HCT116 (cell line): ENCODE measurements around the gene ALOX5AP. TPM values are rescaled to one million over a fixed set of nuclear protein-coding genes. Genes with fewer than 3 reads are reported as not detected.
A peak's percentile ranks its signal among the peaks of the same experiment; 100 is the strongest.

ENCODE experiments used
- ATAC-seq: fragments of 200-7000 bp; cut with Tn5 transposase; 2 replicates; pipeline ENCODE4 v1.9.1; 2020; ENCODE audit warnings: mild to moderate bottlenecking, moderate library complexity
- BruUV-seq: library from RNA; stranded (reverse); fragments of 400-500 nt; replicated peaks from 2 replicates; lab custom pipeline; 2021; lab: Mats Ljungman, UMichigan
- CTCF ChIA-PET: fragments of 300-600 bp; sonication (Branson Sonifier 250); formaldehyde crosslinking; loops from one replicate; lab custom pipeline; 2021; ENCODE audit warnings: antibody characterized with exemption; lab: Charles Lee
- POLR2A ChIA-PET: fragments of 300-600, 350-600 bp; sonication (Branson Sonifier 250); formaldehyde crosslinking; loops from one replicate; lab custom pipeline; 2021; ENCODE audit warnings: antibody characterized with exemption; lab: Charles Lee
- RAD21 ChIA-PET, 2 experiments: fragments of 300-600 bp; sonication (Branson Sonifier 250); formaldehyde crosslinking; loops; one replicate each; lab custom pipeline; 2023; ENCODE audit warnings: low total read pairs in 2 of 2; ENCODE audit not compliant: uncharacterized antibody in 2 of 2, unreplicated experiment in 2 of 2, low non-redundant PET in 1 of 2; lab: Charles Lee
- DNase-seq: peaks from one replicate; pipeline ENCODE4 v3.0.0-alpha.2; 2010; ENCODE audit warnings: low read depth, low spot score
- H2AFZ ChIP-seq: fragments of 200-600 bp; shearing (Covaris generic), sonication (generic); 2 replicates; pipeline ENCODE4 v1.6.1; 2017; ENCODE audit warnings: low read depth, mixed run types, mixed read lengths, antibody characterized with exemption, low read length; ENCODE audit not compliant: poor library complexity, severe bottlenecking
- H3K27ac ChIP-seq: 2 replicates; pipeline ENCODE4 v1.5.1; 2012; ENCODE audit warnings: low read depth, low read length
- H3K27me3 ChIP-seq: fragments of 200-600 bp; sonication (generic); 2 replicates; pipeline ENCODE4 v1.6.1; 2016; ENCODE audit warnings: mixed run types, low read length, mixed read lengths; ENCODE audit not compliant: insufficient read depth
- H3K36me3 ChIP-seq, 2 experiments: fragments of 200-500 bp in 1 of 2; fragments of 200-600 bp in 1 of 2; sonication (Bioruptor generic) in 1 of 2; sonication (generic) in 1 of 2; 2 replicates each; pipeline versions ENCODE4 v1.5.1 to v1.6.1; 2014 to 2016; ENCODE audit warnings: low read length in 2 of 2, inconsistent platforms in 1 of 2, mixed read lengths in 1 of 2, mixed run types in 1 of 2; ENCODE audit not compliant: insufficient read depth in 2 of 2, control insufficient read depth in 1 of 2
- H3K4me1 ChIP-seq, 2 experiments: fragments of 200-600 bp in 1 of 2; sonication (generic) in 1 of 2; 2 replicates each; pipeline versions ENCODE4 v1.5.1 to v1.6.1; 2012 to 2017; ENCODE audit warnings: low read length in 2 of 2, inconsistent platforms in 1 of 2, mild to moderate bottlenecking in 1 of 2, mixed read lengths in 1 of 2, mixed run types in 1 of 2, moderate library complexity in 1 of 2; ENCODE audit not compliant: insufficient read depth in 2 of 2, control insufficient read depth in 1 of 2
- H3K4me2 ChIP-seq: fragments of 200-600 bp; sonication (generic); 2 replicates; pipeline ENCODE4 v1.6.1; 2017; ENCODE audit warnings: mixed run types, low read length, mixed read lengths
- H3K4me3 ChIP-seq, 2 experiments: fragments of 200-600 bp in 1 of 2; sonication (generic) in 1 of 2; replicated peaks in 1 of 2; 2 replicates each; pipeline ENCODE4 v1.5.1; 2011 to 2016; ENCODE audit warnings: low read length in 2 of 2, control low read depth in 1 of 2, low read depth in 1 of 2, mild to moderate bottlenecking in 1 of 2, mixed read lengths in 1 of 2, mixed run types in 1 of 2
- H3K79me2 ChIP-seq: fragments of 200-600 bp; sonication (generic); 2 replicates; pipeline ENCODE4 v1.6.1; 2017; ENCODE audit warnings: mild to moderate bottlenecking, mixed run types, low read length, moderate library complexity, mixed read lengths; ENCODE audit not compliant: insufficient read depth
- H3K9ac ChIP-seq: fragments of 200-600 bp; sonication (generic); 2 replicates; pipeline ENCODE4 v1.6.1; 2016; ENCODE audit warnings: low read length, mixed read lengths
- H3K9me2 ChIP-seq: fragments of 200-600 bp; sonication (generic), shearing (Covaris generic); 2 replicates; pipeline ENCODE4 v1.6.1; 2017; ENCODE audit warnings: mixed run types, mild to moderate bottlenecking, moderate library complexity; ENCODE audit not compliant: insufficient read depth
- H3K9me3 ChIP-seq, 2 experiments: fragments of 200-500 bp in 1 of 2; fragments of 200-600 bp in 1 of 2; sonication (Bioruptor generic) in 1 of 2; sonication (generic) in 1 of 2; 2 replicates each; pipeline ENCODE4 v1.6.1; 2014 to 2017; ENCODE audit warnings: low read length in 2 of 2, mixed read lengths in 2 of 2, inconsistent platforms in 1 of 2, low read depth in 1 of 2, mild to moderate bottlenecking in 1 of 2, mixed run types in 1 of 2, moderate library complexity in 1 of 2; ENCODE audit not compliant: control insufficient read depth in 1 of 2, insufficient read depth in 1 of 2
- H4K20me1 ChIP-seq: fragments of 200-600 bp; sonication (generic), shearing (Covaris generic); 2 replicates; pipeline ENCODE4 v1.6.1; 2017; ENCODE audit warnings: mixed run types, mild to moderate bottlenecking, moderate library complexity; ENCODE audit not compliant: insufficient read depth
- CEBPB ChIP-seq: IDR thresholded peaks from 2 replicates; pipeline ENCODE4 v1.6.1; 2012; ENCODE audit warnings: low read depth
- EZH2 ChIP-seq: fragments of 200-600 bp; sonication (generic); IDR thresholded peaks from 2 replicates; pipeline ENCODE4 v1.6.1; 2017; ENCODE audit warnings: antibody characterized with exemption, mixed run types
- EZH2phosphoT487 ChIP-seq: fragments of 200-600 bp; IDR thresholded peaks from 2 replicates; pipeline ENCODE4 v1.6.1; 2018; ENCODE audit warnings: antibody characterized with exemption, borderline replicate concordance
- FOSL1 ChIP-seq: IDR thresholded peaks from 2 replicates; pipeline ENCODE4 v1.6.1; 2012; ENCODE audit warnings: low read depth
- POLR2A ChIP-seq: IDR thresholded peaks from 2 replicates; pipeline ENCODE4 v1.7.0; 2011; ENCODE audit warnings: borderline replicate concordance; ENCODE audit not compliant: insufficient read depth, insufficient read length; ENCODE audit errors: extremely low read depth
- RAD21 ChIP-seq: IDR thresholded peaks from 2 replicates; pipeline ENCODE4 v1.6.1; 2012; ENCODE audit warnings: low read depth, mild to moderate bottlenecking
- SP1 ChIP-seq: IDR thresholded peaks from 2 replicates; pipeline ENCODE4 v1.6.1; 2012; ENCODE audit warnings: low read depth
- SRF ChIP-seq: IDR thresholded peaks from 2 replicates; pipeline ENCODE4 v1.6.1; 2012; ENCODE audit warnings: low read depth
- YY1 ChIP-seq: IDR thresholded peaks from 2 replicates; pipeline ENCODE4 v1.6.1; 2011; ENCODE audit warnings: low read length, low read depth, moderate library complexity, mild to moderate bottlenecking; ENCODE audit not compliant: insufficient replicate concordance; ENCODE audit errors: extremely low read depth
- ZFX ChIP-seq: fragments of 450-650 bp; IDR thresholded peaks from 2 replicates; pipeline ENCODE4 v1.6.1; 2017
- ZNF274 ChIP-seq: fragments of 200-500 bp; sonication (Bioruptor generic); IDR thresholded peaks from 2 replicates; pipeline ENCODE4 v1.6.1; 2014; ENCODE audit warnings: mild to moderate bottlenecking, low read depth, low read length, inconsistent platforms
- intact Hi-C: fragments of 100-400 bp; cut with micrococcal nuclease; formaldehyde crosslinking; loops from 2 replicates; pipeline ENCODE4 v1.10.0; 2022
- total RNA-seq: library from RNA; stranded (reverse); gene quantifications from one replicate; pipeline ENCODE4 v1.2.1, GENCODE V29; 2021; ENCODE audit not compliant: unreplicated experiment
- TF ChIP-seq, protein P1 (sequence below), 3 experiments: fragments of 200-600 bp in 1 of 3; sonication (generic) in 1 of 3; IDR thresholded peaks in 2 of 3; conservative IDR thresholded peaks in 1 of 3; 2 replicates each; pipeline ENCODE4 v1.5.1; 2012 to 2017; ENCODE audit warnings: low read depth in 2 of 3, low read length in 2 of 3, antibody characterized with exemption in 1 of 3, borderline replicate concordance in 1 of 3, control low read depth in 1 of 3, mild to moderate bottlenecking in 1 of 3, mixed read lengths in 1 of 3, mixed run types in 1 of 3, moderate library complexity in 1 of 3; ENCODE audit not compliant: insufficient read depth in 1 of 3
- TF ChIP-seq, protein P2 (sequence below): IDR thresholded peaks from 2 replicates; pipeline ENCODE4 v1.6.1; 2012

ALOX5AP gene
- total RNA-seq, 1 experiment from 2014 or later = not detected

DNA sequence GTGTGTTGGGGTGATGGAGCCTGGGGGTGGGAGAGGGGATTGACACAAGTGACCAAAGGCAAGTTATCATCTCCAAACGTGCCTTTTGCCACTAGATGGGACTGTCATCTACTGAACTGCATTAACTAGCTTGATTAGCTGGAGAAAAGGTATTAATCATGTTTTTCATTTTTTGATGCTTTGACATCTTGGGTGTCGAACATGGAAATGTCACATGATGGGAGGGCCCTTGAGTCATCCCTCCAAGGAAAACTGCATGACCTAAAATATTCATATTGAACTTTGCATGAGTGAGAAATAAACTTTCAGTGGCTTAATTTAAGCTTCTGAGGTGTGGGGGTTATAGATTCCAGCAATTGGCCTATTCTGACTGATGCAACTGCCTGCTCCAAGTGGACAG, 73.3 kb downstream of the ALOX5AP start:
- no peaks in the 10 kb centered on the region for H4K20me1 ChIP-seq
- POLR2A ChIA-PET = interaction anchor here (0.6 to 1.2 kb wide), 2 partner anchors 8 to 57 kb away, joined by 3 to 5 read pairs; no protein-coding TSS in a partner anchor
- no peak overlapping the region for H3K4me3 ChIP-seq
- H3K4me1 ChIP-seq = peaks cover 26 to 37% of the 10 kb centered on the region in 2 experiments
- intact Hi-C loops = loop anchor here (10.0 kb wide), 2 partner anchors 206 to 464 kb away; no protein-coding TSS in a partner anchor
- H3K27ac ChIP-seq = no peak overlapping the region
- no peak overlapping the region for H2AFZ ChIP-seq
- H3K4me2 ChIP-seq = no peak overlapping the region
- DNase-seq (no peak), ATAC-seq (0 out of 2 replicates have a peak, but pooled peaks have one; percentile 23)
- no peaks in the 10 kb centered on the region for H3K27me3 ChIP-seq
- no peaks in the 10 kb centered on the region for H3K9me3 ChIP-seq
- H3K9ac ChIP-seq = no peak overlapping the region
- H3K36me3 ChIP-seq = no peaks in the 10 kb centered on the region
- CTCF ChIA-PET = interaction anchor here (6.4 to 6.5 kb wide), 2 partner anchors 58 to 236 kb away, joined by 45 to 46 read pairs; no protein-coding TSS in a partner anchor
- TF ChIP-seq, protein P1, sequence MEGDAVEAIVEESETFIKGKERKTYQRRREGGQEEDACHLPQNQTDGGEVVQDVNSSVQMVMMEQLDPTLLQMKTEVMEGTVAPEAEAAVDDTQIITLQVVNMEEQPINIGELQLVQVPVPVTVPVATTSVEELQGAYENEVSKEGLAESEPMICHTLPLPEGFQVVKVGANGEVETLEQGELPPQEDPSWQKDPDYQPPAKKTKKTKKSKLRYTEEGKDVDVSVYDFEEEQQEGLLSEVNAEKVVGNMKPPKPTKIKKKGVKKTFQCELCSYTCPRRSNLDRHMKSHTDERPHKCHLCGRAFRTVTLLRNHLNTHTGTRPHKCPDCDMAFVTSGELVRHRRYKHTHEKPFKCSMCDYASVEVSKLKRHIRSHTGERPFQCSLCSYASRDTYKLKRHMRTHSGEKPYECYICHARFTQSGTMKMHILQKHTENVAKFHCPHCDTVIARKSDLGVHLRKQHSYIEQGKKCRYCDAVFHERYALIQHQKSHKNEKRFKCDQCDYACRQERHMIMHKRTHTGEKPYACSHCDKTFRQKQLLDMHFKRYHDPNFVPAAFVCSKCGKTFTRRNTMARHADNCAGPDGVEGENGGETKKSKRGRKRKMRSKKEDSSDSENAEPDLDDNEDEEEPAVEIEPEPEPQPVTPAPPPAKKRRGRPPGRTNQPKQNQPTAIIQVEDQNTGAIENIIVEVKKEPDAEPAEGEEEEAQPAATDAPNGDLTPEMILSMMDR (IDR thresholded peaks at IDR 0.05 in 2 of 3, conservative IDR thresholded peaks at IDR 0.05 in 1 of 3; ENCODE audit: borderline replicate concordance in 1 of 3, insufficient read depth in 1 of 3, low read depth in 2 of 3, low read length in 2 of 3) = peak; percentile 13 to 49 (median 19); a peak in 2 of 6 replicates
- TF ChIP-seq SRF (no peak), RAD21 (peak; percentile 64)
- no TSS peak for BruUV-seq
- RAD21 ChIA-PET = interaction anchor here (0.7 to 1.8 kb wide), 2 partner anchors 29 to 57 kb away, joined by 3 to 6 read pairs; no protein-coding TSS in a partner anchor
- H3K9me2 ChIP-seq = no peaks in the 10 kb centered on the region
- H3K79me2 ChIP-seq = no peaks in the 10 kb centered on the region

DNA sequence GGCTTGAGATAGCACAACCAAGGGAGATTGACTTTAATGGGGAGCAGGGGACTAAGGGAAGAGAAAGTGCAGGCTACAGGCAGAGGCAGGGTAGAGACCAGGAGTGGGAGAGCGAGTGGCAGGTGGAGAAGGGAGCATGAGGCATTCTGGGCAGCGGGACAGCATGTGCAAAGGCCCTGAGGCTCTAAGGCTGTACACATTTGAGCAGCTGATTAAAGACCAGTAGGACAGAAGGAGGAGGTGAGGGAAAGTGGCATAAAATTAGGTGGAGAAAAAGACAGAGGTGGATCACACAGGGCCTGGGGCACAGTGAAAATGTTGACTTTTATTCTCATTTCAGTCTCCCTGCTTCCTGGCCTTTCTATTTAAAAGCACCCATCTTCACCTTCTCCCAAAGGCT, 74.4 kb downstream of the ALOX5AP start:
- no TSS peak for BruUV-seq
- no peak overlapping the region for H2AFZ ChIP-seq
- ATAC-seq = no peak
- TF ChIP-seq, protein P2, sequence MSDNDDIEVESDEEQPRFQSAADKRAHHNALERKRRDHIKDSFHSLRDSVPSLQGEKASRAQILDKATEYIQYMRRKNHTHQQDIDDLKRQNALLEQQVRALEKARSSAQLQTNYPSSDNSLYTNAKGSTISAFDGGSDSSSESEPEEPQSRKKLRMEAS = no peak
- TF ChIP-seq YY1 = no peak
- TF ChIP-seq, protein P1 (IDR thresholded peaks at IDR 0.05 in 2 of 3, conservative IDR thresholded peaks at IDR 0.05 in 1 of 3; ENCODE audit: borderline replicate concordance in 1 of 3, insufficient read depth in 1 of 3, low read depth in 2 of 3, low read length in 2 of 3) = no peak
- TF ChIP-seq EZH2 = no peak
- TF ChIP-seq EZH2phosphoT487 = no peak
- TF ChIP-seq CEBPB = no peak
- no peak for TF ChIP-seq SP1
- TF ChIP-seq ZNF274 = no peak
- no peak for TF ChIP-seq FOSL1
- TF ChIP-seq RAD21 = no peak
- no peak for TF ChIP-seq ZFX
- no peak for TF ChIP-seq POLR2A
- POLR2A ChIA-PET = no interaction called here
- CTCF ChIA-PET = no interaction called here
- no peak overlapping the region for H3K4me2 ChIP-seq
- H3K79me2 ChIP-seq = no peaks in the 10 kb centered on the region
- RAD21 ChIA-PET = no interaction called here
- H3K9me2 ChIP-seq = no peaks in the 10 kb centered on the region
- no peaks in the 10 kb centered on the region for H3K27me3 ChIP-seq
- no peak overlapping the region for H3K9ac ChIP-seq
- H3K27ac ChIP-seq = no peak overlapping the region
- intact Hi-C loops = loop anchor here (10.0 kb wide), 2 partner anchors 205 to 465 kb away; no protein-coding TSS in a partner anchor
- no peak overlapping the region for H3K4me3 ChIP-seq
- H3K9me3 ChIP-seq = no peaks in the 10 kb centered on the region
- peaks cover 23 to 29% of the 10 kb centered on the region in 2 experiments for H3K4me1 ChIP-seq
- DNase-seq = no peak
- H4K20me1 ChIP-seq = no peaks in the 10 kb centered on the region
- H3K36me3 ChIP-seq = no peaks in the 10 kb centered on the region
